ENCODE measurements around the gene CALD1.

CALD1 gene

GRCh38 chr7:134897936-134898335 lies 118.5 kb downstream of the CALD1 start:
- TF ChIP-seq, protein P1, sequence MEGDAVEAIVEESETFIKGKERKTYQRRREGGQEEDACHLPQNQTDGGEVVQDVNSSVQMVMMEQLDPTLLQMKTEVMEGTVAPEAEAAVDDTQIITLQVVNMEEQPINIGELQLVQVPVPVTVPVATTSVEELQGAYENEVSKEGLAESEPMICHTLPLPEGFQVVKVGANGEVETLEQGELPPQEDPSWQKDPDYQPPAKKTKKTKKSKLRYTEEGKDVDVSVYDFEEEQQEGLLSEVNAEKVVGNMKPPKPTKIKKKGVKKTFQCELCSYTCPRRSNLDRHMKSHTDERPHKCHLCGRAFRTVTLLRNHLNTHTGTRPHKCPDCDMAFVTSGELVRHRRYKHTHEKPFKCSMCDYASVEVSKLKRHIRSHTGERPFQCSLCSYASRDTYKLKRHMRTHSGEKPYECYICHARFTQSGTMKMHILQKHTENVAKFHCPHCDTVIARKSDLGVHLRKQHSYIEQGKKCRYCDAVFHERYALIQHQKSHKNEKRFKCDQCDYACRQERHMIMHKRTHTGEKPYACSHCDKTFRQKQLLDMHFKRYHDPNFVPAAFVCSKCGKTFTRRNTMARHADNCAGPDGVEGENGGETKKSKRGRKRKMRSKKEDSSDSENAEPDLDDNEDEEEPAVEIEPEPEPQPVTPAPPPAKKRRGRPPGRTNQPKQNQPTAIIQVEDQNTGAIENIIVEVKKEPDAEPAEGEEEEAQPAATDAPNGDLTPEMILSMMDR (IDR thresholded peaks at IDR 0.05; ENCODE audit: low read depth, low read length, missing control alignments): no peak
- H3K4me3 ChIP-seq (replicated peaks; ENCODE audit: low read depth, low read length): no peak overlapping the region
- no peak for DNase-seq (ENCODE audit: extremely low read depth, low read depth)

- TF ChIP-seq, protein P1 (IDR thresholded peaks at IDR 0.05; ENCODE audit: low read depth, low read length, missing control alignments): no peak
- H3K4me3 ChIP-seq (replicated peaks; ENCODE audit: low read depth, low read length): no peak overlapping the region
- no peak for DNase-seq (ENCODE audit: extremely low read depth, low read depth)
Observed at GRCh38 chr7:134899729-134900128, 120.3 kb downstream of the CALD1 start.

DNA sequence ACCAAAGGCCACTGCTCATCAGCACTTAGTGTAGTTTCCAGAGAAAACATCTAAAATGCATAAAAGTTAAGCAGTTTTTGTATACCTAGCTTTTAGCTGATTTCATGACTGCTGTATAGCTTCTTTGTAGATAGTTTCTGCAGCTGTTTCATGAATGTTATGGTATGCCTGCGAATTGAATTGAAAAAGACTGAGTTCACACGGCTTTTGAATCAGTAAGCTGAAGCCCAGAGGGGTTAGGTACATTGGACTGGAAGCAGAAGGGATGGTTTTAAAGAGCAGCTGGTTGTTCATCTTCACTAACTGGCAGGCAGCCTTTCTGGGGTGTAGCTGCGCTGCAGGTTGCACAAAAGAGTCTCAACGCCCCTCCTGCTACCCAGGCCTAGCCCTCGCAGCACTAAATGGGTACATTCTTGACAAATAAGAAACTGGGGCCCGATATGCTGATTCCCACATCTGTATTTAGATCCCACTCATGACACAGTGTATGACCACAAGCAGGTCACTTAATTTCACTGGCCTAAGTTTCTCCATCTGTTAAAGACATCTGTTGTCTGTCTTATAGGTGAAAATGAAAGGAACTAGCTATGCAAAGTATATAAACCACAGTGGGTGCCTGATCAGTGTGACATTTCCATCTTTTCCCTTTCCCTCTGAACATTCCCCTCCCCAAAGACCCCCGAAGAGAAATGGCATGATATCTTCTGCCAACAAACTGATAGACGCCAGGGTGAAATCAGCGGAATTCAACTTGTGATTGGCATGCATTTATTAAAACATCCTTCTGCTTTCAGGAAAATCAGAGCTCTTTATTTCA lies 120.9 kb downstream of the CALD1 start:
- TF ChIP-seq, protein P1 (IDR thresholded peaks at IDR 0.05; ENCODE audit: low read depth, low read length, missing control alignments): no peak
- no peak overlapping the region for H3K4me3 ChIP-seq (replicated peaks; ENCODE audit: low read depth, low read length)
- no peak for DNase-seq (ENCODE audit: extremely low read depth, low read depth)

DNA sequence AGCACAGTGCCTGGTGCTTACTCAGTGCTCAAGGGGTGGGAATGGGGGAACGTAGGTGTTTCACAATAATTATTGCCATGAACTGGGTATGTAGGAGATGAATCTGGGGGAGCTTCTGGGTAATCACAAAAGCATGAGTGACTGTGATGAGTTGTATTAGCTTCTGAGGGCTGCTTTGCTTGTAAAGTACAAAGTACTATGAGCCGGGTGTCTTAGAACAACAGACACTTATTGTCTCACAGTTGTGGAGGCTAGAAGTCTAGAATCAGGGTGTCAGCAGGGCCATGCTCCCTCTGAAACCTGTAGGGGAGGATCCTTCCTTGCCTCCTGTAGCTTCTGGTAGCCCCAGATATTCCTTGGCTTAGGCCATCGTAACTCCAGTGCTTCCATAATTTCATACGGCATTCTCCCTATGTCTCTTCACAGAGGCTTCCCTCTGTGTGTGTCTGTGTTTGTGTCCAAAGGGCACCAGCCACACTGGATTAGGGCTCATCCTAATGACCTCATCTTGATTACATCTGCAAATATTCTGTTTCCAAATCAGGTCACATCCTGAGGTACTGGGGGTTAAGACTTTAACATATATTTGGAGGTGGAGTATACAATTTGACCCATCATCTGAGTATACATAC lies 122.1 kb downstream of the CALD1 start:
- DNase-seq (ENCODE audit: extremely low read depth, low read depth): no peak
- TF ChIP-seq, protein P1 (IDR thresholded peaks at IDR 0.05; ENCODE audit: low read depth, low read length, missing control alignments): no peak
- H3K4me3 ChIP-seq (replicated peaks; ENCODE audit: low read depth, low read length): no peak overlapping the region

DNA sequence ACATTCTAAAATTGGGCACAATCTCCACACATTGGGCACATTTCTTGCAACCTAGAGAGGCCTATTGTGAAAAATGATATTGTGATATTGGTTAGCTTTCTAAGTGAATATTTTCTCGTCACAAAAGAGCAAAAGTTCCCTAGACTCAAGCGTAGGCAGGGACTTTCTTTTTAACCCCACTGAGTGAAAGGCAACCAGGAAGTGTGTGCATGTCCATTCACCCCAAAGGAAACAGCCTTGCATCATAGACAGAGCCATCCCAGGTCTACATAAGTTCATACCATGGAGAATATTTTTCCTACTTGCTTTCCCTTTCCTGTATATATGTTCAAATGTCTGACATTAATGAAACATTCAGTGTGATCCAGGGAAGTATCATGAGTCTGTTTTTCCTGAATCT lies 122.6 kb downstream of the CALD1 start:
- TF ChIP-seq, protein P1 (IDR thresholded peaks at IDR 0.05; ENCODE audit: low read depth, low read length, missing control alignments): no peak
- DNase-seq (ENCODE audit: extremely low read depth, low read depth): no peak
- H3K4me3 ChIP-seq (replicated peaks; ENCODE audit: low read depth, low read length): no peak overlapping the region

DNA sequence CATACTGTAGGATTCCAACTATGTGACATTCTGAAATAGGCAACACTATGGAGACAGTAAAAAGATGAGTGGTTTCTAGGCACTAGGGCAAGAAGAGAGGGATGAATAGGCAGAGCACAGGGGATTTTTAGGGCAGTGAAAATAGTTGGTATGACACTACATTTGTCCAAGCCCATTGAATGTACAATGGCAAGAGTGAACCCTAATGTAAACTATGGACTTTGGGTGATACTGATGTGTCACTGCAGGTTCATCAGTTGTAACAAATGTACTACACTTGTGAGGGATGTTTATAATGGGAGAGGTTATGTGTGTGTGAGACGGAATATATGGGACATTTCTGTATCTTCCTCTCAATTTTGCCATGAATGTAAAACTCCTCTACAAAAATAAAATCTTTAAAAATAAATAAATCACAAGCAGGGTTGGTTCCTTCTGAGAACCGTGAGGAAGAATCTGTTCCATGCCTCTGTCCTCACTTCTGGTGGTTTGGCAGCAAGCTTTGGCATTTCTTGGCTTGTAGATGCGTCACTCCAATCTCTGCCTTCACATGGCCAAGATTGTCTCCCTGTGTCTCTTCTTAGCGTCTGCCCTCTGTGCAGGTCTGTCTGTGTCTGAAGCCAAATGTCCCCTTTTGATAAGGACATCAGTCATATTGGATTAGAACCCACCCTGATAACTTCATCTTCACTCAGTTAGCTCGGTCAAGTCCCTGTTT lies 123.8 kb downstream of the CALD1 start:
- H3K4me3 ChIP-seq (replicated peaks; ENCODE audit: low read depth, low read length): no peak overlapping the region
- TF ChIP-seq, protein P1 (IDR thresholded peaks at IDR 0.05; ENCODE audit: low read depth, low read length, missing control alignments): no peak
- DNase-seq (ENCODE audit: extremely low read depth, low read depth): no peak

Measured in HFF-Myc (cell line).